ENCODE data around the gene MFRP. TPM values are rescaled to one million over a fixed set of nuclear protein-coding genes. Genes with fewer than 3 reads are reported as not detected.

Gene MFRP
- total and polyA plus RNA-seq, 10 of the 15 experiments (the other 5 are each of a cell fraction or from before 2014, with no cell fraction given), result not detected

DNA sequence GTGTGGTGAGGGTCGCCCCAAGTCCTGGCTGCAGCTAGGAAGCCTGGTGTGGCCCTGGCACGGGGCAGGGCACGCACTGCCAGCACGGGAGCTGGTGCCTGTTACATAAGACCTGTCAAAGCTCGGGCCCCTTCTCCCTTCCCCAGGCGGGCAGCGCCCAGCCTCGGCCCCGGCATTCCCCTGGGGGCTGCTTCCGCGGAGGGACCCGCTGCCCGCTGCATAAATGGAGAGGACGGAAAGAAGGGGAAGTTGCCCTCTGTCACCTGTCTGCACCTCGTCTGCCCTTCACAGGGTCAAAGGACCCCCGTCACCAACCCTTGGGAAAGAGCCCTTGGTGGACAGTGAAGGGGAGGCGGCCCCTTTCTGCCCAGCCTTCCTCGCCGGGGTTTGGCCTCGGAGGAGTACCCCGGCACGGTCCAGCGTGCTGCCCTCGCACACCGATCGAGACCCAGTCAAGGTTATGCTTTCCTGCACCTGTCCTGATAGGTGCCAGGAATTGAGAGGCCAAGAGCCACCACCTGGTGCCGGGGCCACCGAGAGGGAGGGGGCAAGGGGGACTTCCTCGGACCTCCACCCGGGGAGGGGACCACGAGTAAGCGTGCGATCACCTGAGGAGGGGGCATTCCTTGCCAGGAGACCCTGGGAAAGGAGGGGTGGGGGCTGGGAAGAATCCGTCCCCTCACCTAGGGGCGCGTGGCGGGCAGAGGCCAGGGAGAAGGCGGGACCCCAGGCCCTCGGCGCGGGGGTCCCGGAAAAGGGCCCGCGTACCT, 16.8 kb upstream of the MFRP start (continued):
- TF ChIP-seq WRNIP1 (IDR thresholded peaks at IDR 0.05; ENCODE audit: borderline replicate concordance, low read depth, low read length) (no peak), RELA (IDR thresholded peaks at IDR 0.05; ENCODE audit: borderline replicate concordance, partially characterized antibody) (no peak), CBX3 (IDR thresholded peaks at IDR 0.05; ENCODE audit: borderline replicate concordance, low read depth) (no peak)

DNA sequence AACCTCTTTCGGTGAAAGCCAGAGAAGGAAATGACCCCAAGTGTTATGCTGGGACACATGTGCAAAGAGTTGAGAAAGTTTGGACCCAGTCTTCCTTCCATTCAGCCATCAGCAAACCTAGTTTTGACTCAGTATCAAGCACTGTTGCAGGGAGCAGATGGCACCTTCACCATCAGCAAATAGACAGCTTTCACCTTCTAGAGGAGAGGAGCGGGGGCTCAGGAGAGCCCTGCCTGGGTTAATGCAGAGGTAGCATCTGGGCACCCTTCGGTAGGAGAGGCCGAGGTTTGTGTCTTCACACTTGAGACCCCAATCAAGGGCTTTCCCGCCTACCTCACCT, 16.2 kb upstream of the MFRP start:
- H3K4me3 ChIP-seq, result no peak overlapping the region
- CTCF ChIA-PET, result interaction anchor here (3.0 kb wide), 2 partner anchors 11 to 112 kb away, joined by 17 to 25 read pairs; no protein-coding TSS in a partner anchor

More for the DNA sequence above, 16.2 kb upstream of the MFRP start:
- RAD21 ChIA-PET (ENCODE audit: unreplicated experiment), result interaction anchor here (2.1 to 2.2 kb wide), 2 partner anchors 13 to 112 kb away, joined by 5 to 16 read pairs; no protein-coding TSS in a partner anchor
- SMC1A ChIA-PET (ENCODE audit: uncharacterized antibody, unreplicated experiment), result no interaction called here
- Histone ChIP-seq H3K4me1 (ENCODE audit: control insufficient read depth, insufficient read depth, low read length) (peaks cover 7% of the 10 kb centered on the region), H3K27ac (ENCODE audit: control insufficient read depth, insufficient read depth) (no peak overlapping the region), H2AFZ (ENCODE audit: control insufficient read depth, low read depth, low read length) (no peak overlapping the region), H3K27me3 (replicated peaks in 1 of 2; ENCODE audit: control insufficient read depth in 2 of 2, insufficient read depth in 2 of 2, low read length in 1 of 2) (peaks cover 4 to 8% of the 10 kb centered on the region in 2 experiments; a peak in 3 of 4 replicates), H3K79me2 (ENCODE audit: control insufficient read depth, insufficient read depth, low read length) (no peaks in the 10 kb centered on the region), H3K9me3 (replicated peaks; ENCODE audit: control insufficient read depth, insufficient read depth, low read length) (no peaks in the 10 kb centered on the region), H3K36me3 (ENCODE audit: control insufficient read depth in 2 of 2, insufficient read depth in 2 of 2, low read length in 1 of 2) (no peaks in the 10 kb centered on the region), H4K20me1 (ENCODE audit: control insufficient read depth, insufficient read depth) (0 out of 2 replicates have a peak, but pooled peaks cover 2% of the 10 kb centered on the region), H3K9ac (ENCODE audit: control insufficient read depth, insufficient read depth, low read length) (no peak overlapping the region), H3K4me2 (ENCODE audit: control insufficient read depth, insufficient read depth) (no peak overlapping the region)
- BruUV-seq (replicated peaks), result no TSS peak
- in situ Hi-C loops (cut with MboI) (no loop called here), intact Hi-C loops (cut with micrococcal nuclease; ENCODE audit: unreplicated experiment) (no loop called here)
- 30% methylated on average over 5 of the region's 5 CpGs for WGBS (ENCODE audit: insufficient coverage, insufficient replicate concordance, low lambda C conversion rate, missing lambda C conversion rate)
- FAIRE-seq (no peak), ATAC-seq (no peak), DNase-seq (ENCODE audit: low read depth, low spot score) (no peak)
- POLR2A ChIA-PET, result no interaction called here
- TF ChIP-seq BRCA1 (IDR thresholded peaks at IDR 0.05; ENCODE audit: low read depth, low read length), result no peak
- TF ChIP-seq, protein P1, sequence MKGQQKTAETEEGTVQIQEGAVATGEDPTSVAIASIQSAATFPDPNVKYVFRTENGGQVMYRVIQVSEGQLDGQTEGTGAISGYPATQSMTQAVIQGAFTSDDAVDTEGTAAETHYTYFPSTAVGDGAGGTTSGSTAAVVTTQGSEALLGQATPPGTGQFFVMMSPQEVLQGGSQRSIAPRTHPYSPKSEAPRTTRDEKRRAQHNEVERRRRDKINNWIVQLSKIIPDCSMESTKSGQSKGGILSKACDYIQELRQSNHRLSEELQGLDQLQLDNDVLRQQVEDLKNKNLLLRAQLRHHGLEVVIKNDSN (IDR thresholded peaks at IDR 0.05; ENCODE audit: borderline replicate concordance, extremely low read length, insufficient read depth, low read depth, low read length), result no peak
- TF ChIP-seq, protein P2, sequence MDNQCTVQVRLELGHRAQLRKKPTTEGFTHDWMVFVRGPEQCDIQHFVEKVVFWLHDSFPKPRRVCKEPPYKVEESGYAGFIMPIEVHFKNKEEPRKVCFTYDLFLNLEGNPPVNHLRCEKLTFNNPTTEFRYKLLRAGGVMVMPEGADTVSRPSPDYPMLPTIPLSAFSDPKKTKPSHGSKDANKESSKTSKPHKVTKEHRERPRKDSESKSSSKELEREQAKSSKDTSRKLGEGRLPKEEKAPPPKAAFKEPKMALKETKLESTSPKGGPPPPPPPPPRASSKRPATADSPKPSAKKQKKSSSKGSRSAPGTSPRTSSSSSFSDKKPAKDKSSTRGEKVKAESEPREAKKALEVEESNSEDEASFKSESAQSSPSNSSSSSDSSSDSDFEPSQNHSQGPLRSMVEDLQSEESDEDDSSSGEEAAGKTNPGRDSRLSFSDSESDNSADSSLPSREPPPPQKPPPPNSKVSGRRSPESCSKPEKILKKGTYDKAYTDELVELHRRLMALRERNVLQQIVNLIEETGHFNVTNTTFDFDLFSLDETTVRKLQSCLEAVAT (IDR thresholded peaks at IDR 0.05), result no peak
- TF ChIP-seq ETV6 (conservative IDR thresholded peaks at IDR 0.05 in 1 of 2, IDR thresholded peaks at IDR 0.05 in 1 of 2; ENCODE audit: borderline replicate concordance in 1 of 2, low read depth in 1 of 2), result no peak
- TF ChIP-seq, protein P3, sequence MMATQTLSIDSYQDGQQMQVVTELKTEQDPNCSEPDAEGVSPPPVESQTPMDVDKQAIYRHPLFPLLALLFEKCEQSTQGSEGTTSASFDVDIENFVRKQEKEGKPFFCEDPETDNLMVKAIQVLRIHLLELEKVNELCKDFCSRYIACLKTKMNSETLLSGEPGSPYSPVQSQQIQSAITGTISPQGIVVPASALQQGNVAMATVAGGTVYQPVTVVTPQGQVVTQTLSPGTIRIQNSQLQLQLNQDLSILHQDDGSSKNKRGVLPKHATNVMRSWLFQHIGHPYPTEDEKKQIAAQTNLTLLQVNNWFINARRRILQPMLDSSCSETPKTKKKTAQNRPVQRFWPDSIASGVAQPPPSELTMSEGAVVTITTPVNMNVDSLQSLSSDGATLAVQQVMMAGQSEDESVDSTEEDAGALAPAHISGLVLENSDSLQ (IDR thresholded peaks at IDR 0.05), result no peak
- no peak for TF ChIP-seq TAF1 (IDR thresholded peaks at IDR 0.05; ENCODE audit: borderline replicate concordance, low read depth, low read length)
- no peak for TF ChIP-seq CBFB (IDR thresholded peaks at IDR 0.05; ENCODE audit: low read depth)
- TF ChIP-seq CBX3 (IDR thresholded peaks at IDR 0.05; ENCODE audit: borderline replicate concordance, low read depth), result no peak
- TF ChIP-seq SUZ12 (IDR thresholded peaks at IDR 0.05; ENCODE audit: unreplicated experiment), result no peak
- TF ChIP-seq EGR1 (IDR thresholded peaks at IDR 0.05; ENCODE audit: borderline replicate concordance in 1 of 2, low read depth in 2 of 2, low read length in 2 of 2), result no peak
- TF ChIP-seq SMC3 (IDR thresholded peaks at IDR 0.05; ENCODE audit: borderline replicate concordance, low read length), result no peak
- no peak for TF ChIP-seq RCOR1 (conservative IDR thresholded peaks at IDR 0.05; ENCODE audit: low read depth, low read length)
- no peak for TF ChIP-seq EZH2 (IDR thresholded peaks at IDR 0.05; ENCODE audit: borderline replicate concordance, control insufficient read depth, low read depth, low read length)
- no peak for TF ChIP-seq SMAD5 (IDR thresholded peaks at IDR 0.05; ENCODE audit: low read depth)
- no peak for TF ChIP-seq SMARCA5 (IDR thresholded peaks at IDR 0.05)
